Ishikawa (cell line): ENCODE measurements around the gene PSTPIP2.

Experiments used
- CEBPB ChIP-seq: IDR thresholded peaks from 2 replicates; pipeline ENCODE4 v1.6.1; 2012
- CREB1 ChIP-seq: IDR thresholded peaks from 2 replicates; pipeline ENCODE4 v1.6.1; 2012; ENCODE audit warnings: low read depth
- EGR1 ChIP-seq: IDR thresholded peaks from 2 replicates; pipeline ENCODE4 v1.6.1; 2012
- EP300 ChIP-seq: IDR thresholded peaks from 2 replicates; pipeline ENCODE4 v1.6.1; 2012; ENCODE audit warnings: borderline replicate concordance
- FOXM1 ChIP-seq: IDR thresholded peaks from 2 replicates; pipeline ENCODE4 v1.6.1; 2012; ENCODE audit warnings: low read depth, borderline replicate concordance
- MAX ChIP-seq: IDR thresholded peaks from 2 replicates; pipeline ENCODE4 v1.6.1; 2012
- NFIC ChIP-seq: IDR thresholded peaks from 2 replicates; pipeline ENCODE4 v1.6.1; 2012
- RAD21 ChIP-seq: IDR thresholded peaks from 2 replicates; pipeline ENCODE4 v1.6.1; 2012; ENCODE audit warnings: low read depth
- REST ChIP-seq: IDR thresholded peaks from 2 replicates; pipeline ENCODE4 v1.6.1; 2012; ENCODE audit warnings: low read depth, mild to moderate bottlenecking
- TAF1 ChIP-seq: IDR thresholded peaks from 2 replicates; pipeline ENCODE4 v1.6.1; 2012; ENCODE audit warnings: low read depth, mild to moderate bottlenecking
- TCF12 ChIP-seq: IDR thresholded peaks from 2 replicates; pipeline ENCODE4 v1.6.1; 2012; ENCODE audit warnings: low read depth
- TEAD4 ChIP-seq: IDR thresholded peaks from 2 replicates; pipeline ENCODE4 v1.6.1; 2012
- USF1 ChIP-seq: IDR thresholded peaks from 2 replicates; pipeline ENCODE4 v1.6.1; 2012
- YY1 ChIP-seq: IDR thresholded peaks from 2 replicates; pipeline ENCODE4 v1.6.1; 2012; ENCODE audit warnings: low read depth
- ZBTB7A ChIP-seq: IDR thresholded peaks from 2 replicates; pipeline ENCODE4 v1.6.1; 2012; ENCODE audit warnings: low read depth

Gene PSTPIP2

GRCh38 chr18:45976566-45976965, 95.5 kb downstream of the PSTPIP2 start:
- TF ChIP-seq NFIC (no peak), CEBPB (no peak), TAF1 (no peak), FOXM1 (no peak)

GRCh38 chr18:45974088-45974536, 97.9 kb downstream of the PSTPIP2 start:
- TF ChIP-seq TCF12 (no peak), CEBPB (0 out of 2 replicates have a peak, but pooled peaks have one; percentile 27), RAD21 (peak; percentile 93)

- TF ChIP-seq EGR1 = peak; percentile 44; the same call in 1 of the 2 replicates
- no peak for TF ChIP-seq NFIC
- TF ChIP-seq YY1 = peak; percentile 51; the same call in 1 of the 2 replicates
- TF ChIP-seq TAF1 = no peak
- no peak for TF ChIP-seq REST
- TF ChIP-seq CEBPB = no peak
- TF ChIP-seq EP300 = no peak
- no peak for TF ChIP-seq ZBTB7A
- TF ChIP-seq USF1 = peak; percentile 96
- TF ChIP-seq RAD21 = no peak
- peak; percentile 55 for TF ChIP-seq MAX
- TF ChIP-seq TCF12 = peak; percentile 47; the same call in 1 of the 2 replicates
- TF ChIP-seq FOXM1 = no peak
- 0 out of 2 replicates have a peak, but pooled peaks have one; percentile 29 for TF ChIP-seq CREB1
Observed at GRCh38 chr18:45967007-45967706, 104.9 kb downstream of the PSTPIP2 start, which contains the start of gene EPG5. Gene EPG5, minus strand, starts transcription at chr18:45967329. Its CDS starts 90 bp downstream, at chr18:45967239.

GRCh38 chr18:45962866-45963265, 109.2 kb downstream of the PSTPIP2 start:
- TF ChIP-seq RAD21 (no peak), YY1 (no peak), TCF12 (no peak), USF1 (no peak), NFIC (no peak), MAX (no peak), CEBPB (no peak), TEAD4 (no peak), EGR1 (no peak), ZBTB7A (no peak), REST (no peak), FOXM1 (no peak), TAF1 (no peak), CREB1 (no peak), EP300 (no peak)

- no peak for TF ChIP-seq CEBPB
- no peak for TF ChIP-seq REST
- TF ChIP-seq CREB1 = no peak
- no peak for TF ChIP-seq TAF1
Observed at GRCh38 chr18:45962461-45962860, 109.6 kb downstream of the PSTPIP2 start.
